ENCODE results near the gene ATP5PD.
"Not testable (repeated sequence)": the region's sequence is repeated elsewhere in the genome, so short reads cannot be mapped to it uniquely, and the experiment has no call there.

The ATP5PD gene

GRCh38 chr17:75009139-75009724, 37.5 kb downstream of the ATP5PD start:
- DNase-seq (ENCODE audit: low spot score): peak; percentile 17
- in situ Hi-C loops (cut with MboI; ENCODE audit: low pct_unique_long_range_greater_than_20kb, low sequenced_read_pairs, unreplicated experiment): no loop called here
- TF ChIP-seq CTCF (IDR thresholded peaks at IDR 0.05; ENCODE audit: extremely low read depth, insufficient read depth, missing control alignments): no peak

- DNase-seq (ENCODE audit: low spot score): peak; percentile 44
- in situ Hi-C loops (cut with MboI; ENCODE audit: low pct_unique_long_range_greater_than_20kb, low sequenced_read_pairs, unreplicated experiment): no loop called here
- TF ChIP-seq CTCF (IDR thresholded peaks at IDR 0.05; ENCODE audit: extremely low read depth, insufficient read depth, missing control alignments): no peak
These were observed 38.4 kb downstream of the ATP5PD start for GRCh38 chr17:75008373-75008772.

GRCh38 chr17:75006653-75007052, 40.1 kb downstream of the ATP5PD start:
- in situ Hi-C loops (cut with MboI; ENCODE audit: low pct_unique_long_range_greater_than_20kb, low sequenced_read_pairs, unreplicated experiment): no loop called here
- peak; percentile 4 for TF ChIP-seq CTCF (IDR thresholded peaks at IDR 0.05; ENCODE audit: extremely low read depth, insufficient read depth, missing control alignments)
- peak; percentile 42 for DNase-seq (ENCODE audit: low spot score)

- DNase-seq (ENCODE audit: low spot score); in situ Hi-C loops (cut with MboI; ENCODE audit: low pct_unique_long_range_greater_than_20kb, low sequenced_read_pairs, unreplicated experiment): not testable (repeated sequence)
These were observed 40.7 kb downstream of the ATP5PD start for GRCh38 chr17:75006084-75006483.

- no peak for DNase-seq (ENCODE audit: low spot score)
- in situ Hi-C loops (cut with MboI; ENCODE audit: low pct_unique_long_range_greater_than_20kb, low sequenced_read_pairs, unreplicated experiment): no loop called here
- no peak for TF ChIP-seq CTCF (IDR thresholded peaks at IDR 0.05; ENCODE audit: extremely low read depth, insufficient read depth, missing control alignments)
These were observed 41.5 kb downstream of the ATP5PD start for GRCh38 chr17:75005291-75005690.

- no peak for DNase-seq (ENCODE audit: low spot score)
- in situ Hi-C loops (cut with MboI; ENCODE audit: low pct_unique_long_range_greater_than_20kb, low sequenced_read_pairs, unreplicated experiment): no loop called here
- no peak for TF ChIP-seq CTCF (IDR thresholded peaks at IDR 0.05; ENCODE audit: extremely low read depth, insufficient read depth, missing control alignments)
These were observed 42.4 kb downstream of the ATP5PD start for GRCh38 chr17:75004371-75004770.

- TF ChIP-seq CTCF (IDR thresholded peaks at IDR 0.05; ENCODE audit: extremely low read depth, insufficient read depth, missing control alignments): no peak
- in situ Hi-C loops (cut with MboI; ENCODE audit: low pct_unique_long_range_greater_than_20kb, low sequenced_read_pairs, unreplicated experiment): no loop called here
- no peak for DNase-seq (ENCODE audit: low spot score)
These were observed 42.8 kb downstream of the ATP5PD start for GRCh38 chr17:75003957-75004355.

All from GM13977 (cell line).